HG02884 (cell line): ENCODE measurements around the gene TAT.

Source experiments
- ATAC-seq: cut with Tn5 transposase; IDR thresholded peaks from one replicate; pipeline ENCODE4 v1.9.1; 2021; ENCODE audit warnings: mild to moderate bottlenecking, moderate library complexity; ENCODE audit not compliant: unreplicated experiment

Gene TAT

GRCh38 chr16:71547168-71547567 lies 29.7 kb downstream of the TAT start:
- no peak for ATAC-seq

DNA sequence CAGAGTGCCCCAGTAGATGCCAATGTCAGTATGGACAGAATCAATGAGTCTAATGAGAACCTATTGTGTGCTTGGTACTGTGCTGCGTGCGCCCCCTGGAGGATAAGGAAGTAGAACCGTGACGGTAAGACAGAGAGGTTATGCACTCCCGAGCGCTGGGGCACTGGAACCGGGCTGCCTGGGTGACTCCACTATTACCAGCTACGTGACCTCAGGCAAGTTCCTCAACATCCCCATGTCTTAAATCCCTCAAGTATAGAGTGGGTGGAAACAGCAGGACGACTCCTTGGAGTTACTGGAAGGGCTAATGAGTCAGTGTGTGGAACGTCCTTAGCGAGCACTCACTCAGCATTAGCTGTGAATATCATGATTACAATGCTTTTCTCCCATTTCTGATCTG lies 34.5 kb downstream of the TAT start:
- ATAC-seq: peak; percentile 69

DNA sequence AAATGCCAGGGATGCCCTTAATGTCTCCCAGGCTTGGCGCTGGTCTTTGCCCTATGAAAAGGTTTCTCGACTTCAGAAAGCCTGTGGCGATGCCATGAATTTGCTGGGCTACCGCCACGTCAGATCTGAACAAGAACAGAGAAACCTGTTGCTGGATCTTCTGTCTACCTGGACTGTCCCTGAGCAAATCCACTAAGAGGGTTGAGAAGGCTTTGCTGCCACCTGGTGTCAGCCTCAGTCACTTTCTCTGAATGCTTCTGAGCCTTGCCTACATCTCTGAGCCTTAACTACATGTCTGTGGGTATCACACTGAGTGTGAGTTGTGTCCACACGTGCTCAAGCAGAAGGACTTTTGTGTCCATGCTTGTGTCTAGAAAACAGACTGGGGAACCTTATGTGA lies 39.2 kb downstream of the TAT start:
- ATAC-seq: peak; percentile 85

- no peak for ATAC-seq
Observed at GRCh38 chr16:71536752-71537499, 40.0 kb downstream of the TAT start.

GRCh38 chr16:71532366-71532765 lies 44.5 kb downstream of the TAT start:
- no peak for ATAC-seq

DNA sequence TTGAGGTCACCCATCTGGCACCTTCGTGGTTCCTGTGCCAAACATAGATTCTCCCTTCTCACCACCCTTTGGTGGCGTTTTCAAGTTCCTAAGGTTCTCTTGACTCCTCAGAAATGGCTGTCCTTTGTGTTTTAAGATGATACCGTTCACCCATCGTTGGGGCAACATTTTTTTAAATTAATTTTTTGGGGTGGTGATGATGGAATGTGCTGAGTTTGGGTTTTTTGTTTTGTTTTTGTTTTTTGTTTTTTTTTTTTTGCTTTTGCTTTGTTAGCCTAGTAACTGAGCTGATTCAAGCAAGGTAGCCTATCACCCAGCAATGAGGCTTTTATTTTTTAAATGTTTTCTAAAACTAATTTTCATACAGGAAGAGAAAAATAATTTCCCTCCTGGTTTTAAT lies 48.0 kb downstream of the TAT start:
- no peak for ATAC-seq

DNA sequence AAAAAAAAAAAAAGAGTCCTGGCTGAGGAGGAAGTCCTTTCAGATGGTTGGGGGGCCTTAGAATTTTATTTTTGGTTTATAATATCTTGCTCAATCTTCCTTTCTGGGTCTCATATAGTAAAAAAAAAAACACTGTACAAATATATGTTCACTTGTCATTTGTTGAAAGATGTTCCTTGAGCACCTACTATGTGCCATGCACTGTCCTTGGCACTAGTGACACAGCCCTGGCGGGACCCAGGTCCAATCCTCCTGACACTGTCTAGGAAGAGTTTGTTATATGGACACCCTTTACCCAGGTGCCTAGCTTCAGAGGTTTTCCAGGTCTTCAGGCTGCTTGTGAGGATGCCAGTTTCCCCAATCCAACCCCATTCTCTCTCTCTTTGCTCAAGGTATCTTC lies 48.6 kb downstream of the TAT start:
- no peak for ATAC-seq

- no peak for ATAC-seq
Observed at GRCh38 chr16:71526111-71526631, 50.7 kb downstream of the TAT start, which contains the start of gene CHST4. CHST4 (plus strand) TSS chr16:71526426; CDS start chr16:71536678, 10,252 bp downstream.

GRCh38 chr16:71524566-71525553 lies 52.0 kb downstream of the TAT start:
- no peak for ATAC-seq

- ATAC-seq: no peak
Observed at GRCh38 chr16:71520550-71520949, 56.3 kb downstream of the TAT start.
